ENCODE data around the gene MATN3. TPM values are rescaled to one million over a fixed set of nuclear protein-coding genes. Genes with fewer than 3 reads are reported as not detected.

MATN3 gene
- total and polyA plus RNA-seq, 9 of the 15 experiments (the other 6 are each of a cell fraction or from before 2014, with no cell fraction given): not detected

- TF ChIP-seq NUFIP1 (IDR thresholded peaks at IDR 0.05; ENCODE audit: partially characterized antibody): no peak
- no peak for TF ChIP-seq MCM2 (IDR thresholded peaks at IDR 0.05; ENCODE audit: low read depth)
- no peak for TF ChIP-seq DIDO1 (tag; IDR thresholded peaks at IDR 0.05; ENCODE audit: low read depth)
- TF ChIP-seq ZNF41 (CRISPR knock-in tag; conservative IDR thresholded peaks at IDR 0.05): no peak
- TF ChIP-seq MEIS2 (IDR thresholded peaks at IDR 0.05; ENCODE audit: partially characterized antibody): peak; percentile 99
- TF ChIP-seq ZNF785 (CRISPR knock-in tag; IDR thresholded peaks at IDR 0.05): no peak
- TF ChIP-seq E4F1 (CRISPR knock-in tag; IDR thresholded peaks at IDR 0.05; ENCODE audit: borderline replicate concordance): no peak
- no peak for TF ChIP-seq ZNF175 (CRISPR knock-in tag; IDR thresholded peaks at IDR 0.05; ENCODE audit: low read depth)
- no peak for TF ChIP-seq BCOR (IDR thresholded peaks at IDR 0.05)
- 0 out of 2 replicates have a peak, but pooled peaks have one; percentile 24 for TF ChIP-seq MTA3 (IDR thresholded peaks at IDR 0.05; ENCODE audit: borderline replicate concordance)
- TF ChIP-seq VEZF1 (CRISPR knock-in tag; IDR thresholded peaks at IDR 0.05): no peak
- no peak for TF ChIP-seq ARID3B (CRISPR knock-in tag; IDR thresholded peaks at IDR 0.05; ENCODE audit: borderline replicate concordance)
- peak; percentile 64 for TF ChIP-seq NFIC (IDR thresholded peaks at IDR 0.05)
- no peak for TF ChIP-seq BRD4 (IDR thresholded peaks at IDR 0.05)
- peak; percentile 87 for TF ChIP-seq TEAD4 (IDR thresholded peaks at IDR 0.05; ENCODE audit: low read length)
- no peak for TF ChIP-seq TEAD4 (CRISPR knock-in tag; IDR thresholded peaks at IDR 0.05; ENCODE audit: borderline replicate concordance)
- TF ChIP-seq CSDE1 (IDR thresholded peaks at IDR 0.05): no peak
- TF ChIP-seq RERE (CRISPR knock-in tag; IDR thresholded peaks at IDR 0.05; ENCODE audit: borderline replicate concordance): no peak
- peak; percentile 57; the same call in 1 of the 2 replicates for TF ChIP-seq DPF2 (IDR thresholded peaks at IDR 0.05)
Observed at GRCh38 chr2:20052861-20053281, 40.4 kb upstream of the MATN3 start (continued).

Data from K562 (cell line).